NB4 (cell line): Measurements from ENCODE around the gene GNG3.

Source experiments
- MYC ChIP-seq: IDR thresholded peaks from 2 replicates; pipeline ENCODE4 v1.6.1; 2011; ENCODE audit warnings: low read depth, low read length
- POLR2A ChIP-seq: IDR thresholded peaks from 2 replicates; pipeline ENCODE4 v1.6.1; 2011; ENCODE audit warnings: mild to moderate bottlenecking; ENCODE audit not compliant: insufficient read length; ENCODE audit errors: extremely low read depth
- TF ChIP-seq, protein P1 (sequence below): IDR thresholded peaks from one replicate; pipeline ENCODE4 v1.5.1; 2012; ENCODE audit warnings: low read depth, low read length
- TF ChIP-seq, protein P2 (sequence below): IDR thresholded peaks from 2 replicates; pipeline ENCODE4 v1.6.1; 2011; ENCODE audit warnings: low read depth, low read length

DNA sequence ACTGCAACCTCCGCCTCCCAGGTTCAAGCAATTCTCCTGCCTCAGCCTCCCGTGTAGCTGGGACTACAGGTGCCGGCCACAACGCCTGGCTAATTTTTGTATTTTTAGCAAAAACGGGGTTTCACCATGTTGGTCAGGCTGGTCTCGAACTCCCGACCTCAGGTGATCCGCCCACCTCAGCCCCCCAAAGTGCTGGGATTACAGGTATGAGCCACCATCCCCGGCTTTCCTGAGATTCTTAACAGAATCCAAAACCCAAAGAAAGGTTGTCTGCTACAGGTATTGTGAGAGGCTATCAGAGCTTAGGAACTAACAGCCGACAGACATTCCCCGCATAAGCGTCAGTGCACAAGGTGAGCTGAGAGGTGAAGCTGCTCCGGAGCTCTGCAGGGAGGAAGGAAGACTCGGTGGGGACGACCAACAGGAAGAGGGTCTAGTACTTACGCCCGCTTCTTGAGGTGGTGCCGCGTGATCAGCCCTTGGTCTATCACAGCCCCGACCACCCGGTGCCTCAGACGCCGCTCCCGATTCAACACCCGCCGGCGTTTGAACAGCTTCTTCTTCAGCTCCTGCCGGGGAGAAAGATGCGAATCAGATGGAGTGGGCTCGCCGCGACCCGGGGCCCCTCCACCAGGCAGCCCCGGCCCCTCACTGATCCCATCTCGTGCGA, 42.9 kb upstream of the GNG3 start:
- TF ChIP-seq, protein P1, sequence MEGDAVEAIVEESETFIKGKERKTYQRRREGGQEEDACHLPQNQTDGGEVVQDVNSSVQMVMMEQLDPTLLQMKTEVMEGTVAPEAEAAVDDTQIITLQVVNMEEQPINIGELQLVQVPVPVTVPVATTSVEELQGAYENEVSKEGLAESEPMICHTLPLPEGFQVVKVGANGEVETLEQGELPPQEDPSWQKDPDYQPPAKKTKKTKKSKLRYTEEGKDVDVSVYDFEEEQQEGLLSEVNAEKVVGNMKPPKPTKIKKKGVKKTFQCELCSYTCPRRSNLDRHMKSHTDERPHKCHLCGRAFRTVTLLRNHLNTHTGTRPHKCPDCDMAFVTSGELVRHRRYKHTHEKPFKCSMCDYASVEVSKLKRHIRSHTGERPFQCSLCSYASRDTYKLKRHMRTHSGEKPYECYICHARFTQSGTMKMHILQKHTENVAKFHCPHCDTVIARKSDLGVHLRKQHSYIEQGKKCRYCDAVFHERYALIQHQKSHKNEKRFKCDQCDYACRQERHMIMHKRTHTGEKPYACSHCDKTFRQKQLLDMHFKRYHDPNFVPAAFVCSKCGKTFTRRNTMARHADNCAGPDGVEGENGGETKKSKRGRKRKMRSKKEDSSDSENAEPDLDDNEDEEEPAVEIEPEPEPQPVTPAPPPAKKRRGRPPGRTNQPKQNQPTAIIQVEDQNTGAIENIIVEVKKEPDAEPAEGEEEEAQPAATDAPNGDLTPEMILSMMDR = no peak
- no peak for TF ChIP-seq MYC
- TF ChIP-seq POLR2A = no peak
- TF ChIP-seq, protein P2, sequence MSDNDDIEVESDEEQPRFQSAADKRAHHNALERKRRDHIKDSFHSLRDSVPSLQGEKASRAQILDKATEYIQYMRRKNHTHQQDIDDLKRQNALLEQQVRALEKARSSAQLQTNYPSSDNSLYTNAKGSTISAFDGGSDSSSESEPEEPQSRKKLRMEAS = no peak; the same call in 1 of the 2 replicates
